Mesothelial cell of epicardium (in vitro differentiated cells): Measurements from ENCODE around the gene C22orf42. TPM values are rescaled to one million over a fixed set of nuclear protein-coding genes. Genes with fewer than 3 reads are reported as not detected.

Source experiments
- DNase-seq, 2 experiments: peaks; one replicate each; pipeline ENCODE4 v3.0.0; 2021; ENCODE audit warnings: low spot score in 2 of 2; ENCODE audit not compliant: unreplicated experiment in 2 of 2
- H3K27ac Mint-ChIP-seq: 2 replicates; pipeline ENCODE4 v1.8.0; 2021; ENCODE audit warnings: mixed read lengths
- H3K27me3 Mint-ChIP-seq: 2 replicates; pipeline ENCODE4 v1.8.0; 2021; ENCODE audit warnings: low read depth, mixed read lengths
- H3K36me3 Mint-ChIP-seq: 2 replicates; pipeline ENCODE4 v1.8.0; 2021; ENCODE audit warnings: mixed read lengths
- H3K4me1 Mint-ChIP-seq: 2 replicates; pipeline ENCODE4 v1.8.0; 2021; ENCODE audit warnings: mixed read lengths
- H3K4me3 Mint-ChIP-seq: 2 replicates; pipeline ENCODE4 v1.8.0; 2021; ENCODE audit warnings: mild to moderate bottlenecking, moderate library complexity, mixed read lengths
- H3K9me3 Mint-ChIP-seq: 2 replicates; pipeline ENCODE4 v1.8.0; 2021; ENCODE audit warnings: mixed read lengths
- total RNA-seq: library from RNA; stranded (reverse); gene quantifications from 3 replicates; pipeline ENCODE4 v1.2.1, GENCODE V29; 2021
- TF ChIP-seq, protein P1 (sequence below): fragments of 200-600 bp; sonication (generic); IDR thresholded peaks from one replicate; pipeline ENCODE4 v1.5.0; 2021; ENCODE audit warnings: antibody characterized with exemption; ENCODE audit not compliant: unreplicated experiment

C22orf42 gene
- total RNA-seq, 1 donor from 2014 or later = not detected

GRCh38 chr22:32132783-32133182, 26.3 kb downstream of the C22orf42 start:
- H3K4me1 Mint-ChIP-seq = no peaks in the 10 kb centered on the region
- no peak overlapping the region for H3K27ac Mint-ChIP-seq
- H3K36me3 Mint-ChIP-seq = no peaks in the 10 kb centered on the region
- no peak overlapping the region for H3K4me3 Mint-ChIP-seq
- peaks cover 25% of the 10 kb centered on the region for H3K27me3 Mint-ChIP-seq
- DNase-seq = no peak
- no peaks in the 10 kb centered on the region for H3K9me3 Mint-ChIP-seq
- TF ChIP-seq, protein P1, sequence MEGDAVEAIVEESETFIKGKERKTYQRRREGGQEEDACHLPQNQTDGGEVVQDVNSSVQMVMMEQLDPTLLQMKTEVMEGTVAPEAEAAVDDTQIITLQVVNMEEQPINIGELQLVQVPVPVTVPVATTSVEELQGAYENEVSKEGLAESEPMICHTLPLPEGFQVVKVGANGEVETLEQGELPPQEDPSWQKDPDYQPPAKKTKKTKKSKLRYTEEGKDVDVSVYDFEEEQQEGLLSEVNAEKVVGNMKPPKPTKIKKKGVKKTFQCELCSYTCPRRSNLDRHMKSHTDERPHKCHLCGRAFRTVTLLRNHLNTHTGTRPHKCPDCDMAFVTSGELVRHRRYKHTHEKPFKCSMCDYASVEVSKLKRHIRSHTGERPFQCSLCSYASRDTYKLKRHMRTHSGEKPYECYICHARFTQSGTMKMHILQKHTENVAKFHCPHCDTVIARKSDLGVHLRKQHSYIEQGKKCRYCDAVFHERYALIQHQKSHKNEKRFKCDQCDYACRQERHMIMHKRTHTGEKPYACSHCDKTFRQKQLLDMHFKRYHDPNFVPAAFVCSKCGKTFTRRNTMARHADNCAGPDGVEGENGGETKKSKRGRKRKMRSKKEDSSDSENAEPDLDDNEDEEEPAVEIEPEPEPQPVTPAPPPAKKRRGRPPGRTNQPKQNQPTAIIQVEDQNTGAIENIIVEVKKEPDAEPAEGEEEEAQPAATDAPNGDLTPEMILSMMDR = no peak

DNA sequence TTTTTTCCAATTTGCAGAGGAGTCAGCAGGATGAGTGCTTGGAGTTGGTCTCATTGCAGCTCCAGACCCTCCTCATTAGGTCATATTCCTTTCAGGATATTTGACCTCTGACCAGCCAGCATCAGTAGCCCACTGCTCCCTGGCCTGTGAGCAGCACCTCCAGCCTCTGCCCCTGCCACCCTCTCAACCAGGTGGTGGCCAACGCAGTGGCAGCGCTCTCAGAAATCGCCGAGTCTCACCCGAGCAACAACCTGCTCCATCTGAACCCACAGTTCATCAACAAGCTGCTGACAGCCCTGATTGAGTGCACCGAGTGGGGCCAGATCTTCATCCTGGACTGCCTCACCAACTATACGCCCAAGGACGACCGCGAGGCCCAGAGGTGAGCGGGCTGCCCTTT, 27.0 kb downstream of the C22orf42 start:
- no peaks in the 10 kb centered on the region for H3K4me1 Mint-ChIP-seq
- H3K27ac Mint-ChIP-seq = no peak overlapping the region
- no peak for DNase-seq
- no peak overlapping the region for H3K4me3 Mint-ChIP-seq
- H3K27me3 Mint-ChIP-seq = peaks cover 20% of the 10 kb centered on the region
- no peaks in the 10 kb centered on the region for H3K36me3 Mint-ChIP-seq
- TF ChIP-seq, protein P1 = no peak
- no peaks in the 10 kb centered on the region for H3K9me3 Mint-ChIP-seq

DNA sequence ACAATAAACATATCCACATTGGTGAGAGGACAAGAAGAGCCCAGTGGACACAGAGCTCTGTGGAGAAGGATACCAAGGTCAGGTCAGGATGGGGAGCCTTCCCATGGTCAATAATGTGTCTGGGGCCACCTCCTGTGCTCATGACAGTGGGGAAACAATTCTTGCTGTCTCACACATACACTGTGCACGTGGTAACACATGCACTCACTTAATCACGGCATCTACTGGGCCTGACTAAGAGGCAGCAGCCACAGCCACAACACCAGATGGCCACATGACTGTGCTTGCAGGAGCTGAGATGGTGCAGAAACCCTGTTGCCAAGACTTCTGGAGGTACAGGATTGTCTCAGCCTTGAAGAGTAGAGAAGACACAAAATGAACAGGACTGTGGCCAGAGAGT, 28.6 kb downstream of the C22orf42 start:
- H3K27ac Mint-ChIP-seq = no peak overlapping the region
- TF ChIP-seq, protein P1 = no peak
- DNase-seq = no peak
- H3K27me3 Mint-ChIP-seq = peaks cover 16% of the 10 kb centered on the region
- no peaks in the 10 kb centered on the region for H3K4me1 Mint-ChIP-seq
- no peaks in the 10 kb centered on the region for H3K36me3 Mint-ChIP-seq
- no peak overlapping the region for H3K4me3 Mint-ChIP-seq
- no peaks in the 10 kb centered on the region for H3K9me3 Mint-ChIP-seq

DNA sequence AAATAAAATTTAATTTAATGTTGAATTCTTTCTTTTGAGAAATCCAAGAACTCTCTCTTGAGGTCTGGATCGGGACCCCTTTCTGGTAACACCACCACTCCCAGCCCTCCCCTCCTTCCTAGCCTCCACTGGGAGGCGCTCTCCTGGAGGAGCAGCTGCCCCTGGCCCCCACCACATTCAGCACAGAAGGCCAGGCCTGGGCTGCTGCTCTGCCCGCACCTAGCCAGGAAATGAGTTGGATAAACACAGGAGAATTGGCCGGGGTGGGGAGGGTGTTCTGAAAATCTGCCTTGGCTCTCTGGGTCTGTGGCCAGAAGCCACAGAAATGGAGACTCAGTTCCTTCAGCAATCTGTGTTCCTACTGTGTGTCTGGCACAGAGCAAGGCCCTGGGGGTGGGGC, 31.2 kb downstream of the C22orf42 start:
- TF ChIP-seq, protein P1 = no peak
- Mint-ChIP-seq H3K27ac (no peak overlapping the region), H3K4me3 (no peak overlapping the region), H3K27me3 (peaks cover 14% of the 10 kb centered on the region), H3K9me3 (no peaks in the 10 kb centered on the region), H3K36me3 (no peaks in the 10 kb centered on the region), H3K4me1 (no peaks in the 10 kb centered on the region)
- no peak for DNase-seq

GRCh38 chr22:32123657-32124056, 35.4 kb downstream of the C22orf42 start:
- no peak overlapping the region for H3K27ac Mint-ChIP-seq
- H3K4me1 Mint-ChIP-seq = no peaks in the 10 kb centered on the region
- no peaks in the 10 kb centered on the region for H3K36me3 Mint-ChIP-seq
- no peaks in the 10 kb centered on the region for H3K9me3 Mint-ChIP-seq
- DNase-seq = no peak
- H3K4me3 Mint-ChIP-seq = no peak overlapping the region
- peaks cover 28% of the 10 kb centered on the region for H3K27me3 Mint-ChIP-seq
- TF ChIP-seq, protein P1 = no peak

GRCh38 chr22:32122899-32123298, 36.2 kb downstream of the C22orf42 start:
- H3K4me3 Mint-ChIP-seq = no peak overlapping the region
- H3K9me3 Mint-ChIP-seq = no peaks in the 10 kb centered on the region
- no peaks in the 10 kb centered on the region for H3K4me1 Mint-ChIP-seq
- peaks cover 28% of the 10 kb centered on the region for H3K27me3 Mint-ChIP-seq
- no peak overlapping the region for H3K27ac Mint-ChIP-seq
- TF ChIP-seq, protein P1 = no peak
- no peak for DNase-seq
- H3K36me3 Mint-ChIP-seq = no peaks in the 10 kb centered on the region
